Measurements from ENCODE around the gene JUN.

The JUN gene

DNA sequence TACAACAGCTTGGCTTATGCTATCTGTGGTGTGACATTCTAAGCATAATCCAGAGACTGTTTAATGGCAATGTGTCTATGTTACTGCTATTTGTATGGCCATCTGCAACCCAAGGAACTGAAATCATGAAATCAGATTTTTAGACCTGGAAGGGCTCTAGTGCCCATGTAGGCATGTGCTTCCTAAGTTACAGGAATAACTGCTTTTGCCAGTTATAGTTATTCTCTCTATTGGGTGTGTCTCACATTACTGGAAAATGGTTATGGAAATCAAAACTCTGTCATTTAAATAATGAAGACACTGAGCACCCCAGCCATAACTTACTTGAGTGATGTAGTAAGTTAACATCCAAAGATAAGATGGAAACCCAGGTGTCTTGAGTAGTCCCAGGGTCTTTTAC, 12.6 kb upstream of the JUN start (continued):
- TF ChIP-seq, protein P1, sequence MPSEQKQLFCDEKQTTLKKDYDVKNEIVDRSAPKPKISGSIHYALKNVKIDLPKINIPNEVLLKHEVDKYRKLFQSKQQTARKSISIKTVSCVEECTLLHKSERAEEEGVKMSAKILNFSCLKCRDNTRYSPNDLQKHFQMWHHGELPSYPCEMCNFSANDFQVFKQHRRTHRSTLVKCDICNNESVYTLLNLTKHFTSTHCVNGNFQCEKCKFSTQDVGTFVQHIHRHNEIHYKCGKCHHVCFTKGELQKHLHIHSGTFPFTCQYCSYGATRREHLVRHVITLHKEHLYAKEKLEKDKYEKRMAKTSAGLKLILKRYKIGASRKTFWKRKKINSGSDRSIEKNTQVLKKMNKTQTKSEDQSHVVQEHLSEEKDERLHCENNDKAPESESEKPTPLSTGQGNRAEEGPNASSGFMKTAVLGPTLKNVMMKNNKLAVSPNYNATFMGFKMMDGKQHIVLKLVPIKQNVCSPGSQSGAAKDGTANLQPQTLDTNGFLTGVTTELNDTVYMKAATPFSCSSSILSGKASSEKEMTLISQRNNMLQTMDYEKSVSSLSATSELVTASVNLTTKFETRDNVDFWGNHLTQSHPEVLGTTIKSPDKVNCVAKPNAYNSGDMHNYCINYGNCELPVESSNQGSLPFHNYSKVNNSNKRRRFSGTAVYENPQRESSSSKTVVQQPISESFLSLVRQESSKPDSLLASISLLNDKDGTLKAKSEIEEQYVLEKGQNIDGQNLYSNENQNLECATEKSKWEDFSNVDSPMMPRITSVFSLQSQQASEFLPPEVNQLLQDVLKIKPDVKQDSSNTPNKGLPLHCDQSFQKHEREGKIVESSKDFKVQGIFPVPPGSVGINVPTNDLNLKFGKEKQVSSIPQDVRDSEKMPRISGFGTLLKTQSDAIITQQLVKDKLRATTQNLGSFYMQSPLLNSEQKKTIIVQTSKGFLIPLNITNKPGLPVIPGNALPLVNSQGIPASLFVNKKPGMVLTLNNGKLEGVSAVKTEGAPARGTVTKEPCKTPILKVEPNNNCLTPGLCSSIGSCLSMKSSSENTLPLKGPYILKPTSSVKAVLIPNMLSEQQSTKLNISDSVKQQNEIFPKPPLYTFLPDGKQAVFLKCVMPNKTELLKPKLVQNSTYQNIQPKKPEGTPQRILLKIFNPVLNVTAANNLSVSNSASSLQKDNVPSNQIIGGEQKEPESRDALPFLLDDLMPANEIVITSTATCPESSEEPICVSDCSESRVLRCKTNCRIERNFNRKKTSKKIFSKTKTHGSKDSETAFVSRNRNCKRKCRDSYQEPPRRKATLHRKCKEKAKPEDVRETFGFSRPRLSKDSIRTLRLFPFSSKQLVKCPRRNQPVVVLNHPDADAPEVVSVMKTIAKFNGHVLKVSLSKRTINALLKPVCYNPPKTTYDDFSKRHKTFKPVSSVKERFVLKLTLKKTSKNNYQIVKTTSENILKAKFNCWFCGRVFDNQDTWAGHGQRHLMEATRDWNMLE (tag by site-specific recombination; conservative IDR thresholded peaks at IDR 0.05; ENCODE audit: low read depth): no peak
- TF ChIP-seq, protein P2, sequence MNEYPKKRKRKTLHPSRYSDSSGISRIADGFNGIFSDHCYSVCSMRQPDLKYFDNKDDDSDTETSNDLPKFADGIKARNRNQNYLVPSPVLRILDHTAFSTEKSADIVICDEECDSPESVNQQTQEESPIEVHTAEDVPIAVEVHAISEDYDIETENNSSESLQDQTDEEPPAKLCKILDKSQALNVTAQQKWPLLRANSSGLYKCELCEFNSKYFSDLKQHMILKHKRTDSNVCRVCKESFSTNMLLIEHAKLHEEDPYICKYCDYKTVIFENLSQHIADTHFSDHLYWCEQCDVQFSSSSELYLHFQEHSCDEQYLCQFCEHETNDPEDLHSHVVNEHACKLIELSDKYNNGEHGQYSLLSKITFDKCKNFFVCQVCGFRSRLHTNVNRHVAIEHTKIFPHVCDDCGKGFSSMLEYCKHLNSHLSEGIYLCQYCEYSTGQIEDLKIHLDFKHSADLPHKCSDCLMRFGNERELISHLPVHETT (tag by site-specific recombination; IDR thresholded peaks at IDR 0.05): no peak
- TF ChIP-seq ZNF791 (tag by site-specific recombination; IDR thresholded peaks at IDR 0.05) (no peak), ZNF423 (tag by site-specific recombination; IDR thresholded peaks at IDR 0.05) (no peak)

DNA sequence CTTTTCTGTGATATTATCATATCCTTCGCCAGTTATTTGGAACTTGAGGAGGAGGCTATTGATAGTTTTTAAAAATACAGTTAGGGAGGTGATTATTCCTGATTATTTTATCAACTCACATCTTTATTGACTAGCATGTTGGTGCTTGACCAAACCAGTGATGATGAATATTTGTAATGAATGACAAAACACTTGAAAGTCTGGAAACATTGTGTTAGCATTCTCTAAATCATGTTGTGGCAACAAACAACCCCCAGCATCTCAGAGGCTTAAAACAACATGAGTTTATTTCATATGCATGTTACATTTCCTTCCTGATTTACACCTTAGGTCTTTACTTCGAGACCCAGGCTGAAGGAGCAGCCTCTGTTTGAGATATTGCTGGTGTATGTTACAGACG, 10.7 kb upstream of the JUN start:
- Histone ChIP-seq H3K4me3 (ENCODE audit: low read depth, low read length) (no peak overlapping the region), H3K9me3 (ENCODE audit: control insufficient read depth, insufficient read depth, low read depth, low read length) (no peaks in the 10 kb centered on the region), H3K4me1 (ENCODE audit: control insufficient read depth, insufficient read depth, low read length) (no peaks in the 10 kb centered on the region), H3K36me3 (ENCODE audit: control insufficient read depth in 2 of 2, insufficient read depth in 1 of 2, low read length in 2 of 2) (no peaks in the 10 kb centered on the region), H3K27ac (ENCODE audit: extremely low read depth, low read depth, low read length) (no peak overlapping the region)
- ChIA-PET POLR2A (no interaction called here), CTCF (no interaction called here)
- TF ChIP-seq ZNF76 (tag by site-specific recombination; IDR thresholded peaks at IDR 0.05; ENCODE audit: borderline replicate concordance, low read depth): no peak
- TF ChIP-seq ZNF473 (tag by site-specific recombination; IDR thresholded peaks at IDR 0.05): no peak
- TF ChIP-seq, protein P3, sequence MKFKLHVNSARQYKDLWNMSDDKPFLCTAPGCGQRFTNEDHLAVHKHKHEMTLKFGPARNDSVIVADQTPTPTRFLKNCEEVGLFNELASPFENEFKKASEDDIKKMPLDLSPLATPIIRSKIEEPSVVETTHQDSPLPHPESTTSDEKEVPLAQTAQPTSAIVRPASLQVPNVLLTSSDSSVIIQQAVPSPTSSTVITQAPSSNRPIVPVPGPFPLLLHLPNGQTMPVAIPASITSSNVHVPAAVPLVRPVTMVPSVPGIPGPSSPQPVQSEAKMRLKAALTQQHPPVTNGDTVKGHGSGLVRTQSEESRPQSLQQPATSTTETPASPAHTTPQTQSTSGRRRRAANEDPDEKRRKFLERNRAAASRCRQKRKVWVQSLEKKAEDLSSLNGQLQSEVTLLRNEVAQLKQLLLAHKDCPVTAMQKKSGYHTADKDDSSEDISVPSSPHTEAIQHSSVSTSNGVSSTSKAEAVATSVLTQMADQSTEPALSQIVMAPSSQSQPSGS (tag by site-specific recombination; IDR thresholded peaks at IDR 0.05; ENCODE audit: low read depth): no peak
- TF ChIP-seq ZFP37 (tag by site-specific recombination; IDR thresholded peaks at IDR 0.05): no peak
- TF ChIP-seq ZNF660 (tag by site-specific recombination; IDR thresholded peaks at IDR 0.05): no peak
- no peak for TF ChIP-seq ZNF239 (tag by site-specific recombination; IDR thresholded peaks at IDR 0.05)
- TF ChIP-seq ZNF621 (tag by site-specific recombination; IDR thresholded peaks at IDR 0.05): no peak
- TF ChIP-seq, protein P4, sequence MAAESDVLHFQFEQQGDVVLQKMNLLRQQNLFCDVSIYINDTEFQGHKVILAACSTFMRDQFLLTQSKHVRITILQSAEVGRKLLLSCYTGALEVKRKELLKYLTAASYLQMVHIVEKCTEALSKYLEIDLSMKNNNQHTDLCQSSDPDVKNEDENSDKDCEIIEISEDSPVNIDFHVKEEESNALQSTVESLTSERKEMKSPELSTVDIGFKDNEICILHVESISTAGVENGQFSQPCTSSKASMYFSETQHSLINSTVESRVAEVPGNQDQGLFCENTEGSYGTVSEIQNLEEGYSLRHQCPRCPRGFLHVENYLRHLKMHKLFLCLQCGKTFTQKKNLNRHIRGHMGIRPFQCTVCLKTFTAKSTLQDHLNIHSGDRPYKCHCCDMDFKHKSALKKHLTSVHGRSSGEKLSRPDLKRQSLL (tag by site-specific recombination; IDR thresholded peaks at IDR 0.05): no peak
- TF ChIP-seq ZNF600 (tag by site-specific recombination; IDR thresholded peaks at IDR 0.05): no peak
- no peak for TF ChIP-seq ZNF48 (tag by site-specific recombination; IDR thresholded peaks at IDR 0.05)
- TF ChIP-seq, protein P5, sequence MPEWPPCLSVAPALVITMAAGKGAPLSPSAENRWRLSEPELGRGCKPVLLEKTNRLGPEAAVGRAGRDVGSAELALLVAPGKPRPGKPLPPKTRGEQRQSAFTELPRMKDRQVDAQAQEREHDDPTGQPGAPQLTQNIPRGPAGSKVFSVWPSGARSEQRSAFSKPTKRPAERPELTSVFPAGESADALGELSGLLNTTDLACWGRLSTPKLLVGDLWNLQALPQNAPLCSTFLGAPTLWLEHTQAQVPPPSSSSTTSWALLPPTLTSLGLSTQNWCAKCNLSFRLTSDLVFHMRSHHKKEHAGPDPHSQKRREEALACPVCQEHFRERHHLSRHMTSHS (tag by site-specific recombination; IDR thresholded peaks at IDR 0.05): no peak
- no peak for TF ChIP-seq ZNF391 (tag by site-specific recombination; IDR thresholded peaks at IDR 0.05; ENCODE audit: borderline replicate concordance, low read depth)
- TF ChIP-seq, protein P6, sequence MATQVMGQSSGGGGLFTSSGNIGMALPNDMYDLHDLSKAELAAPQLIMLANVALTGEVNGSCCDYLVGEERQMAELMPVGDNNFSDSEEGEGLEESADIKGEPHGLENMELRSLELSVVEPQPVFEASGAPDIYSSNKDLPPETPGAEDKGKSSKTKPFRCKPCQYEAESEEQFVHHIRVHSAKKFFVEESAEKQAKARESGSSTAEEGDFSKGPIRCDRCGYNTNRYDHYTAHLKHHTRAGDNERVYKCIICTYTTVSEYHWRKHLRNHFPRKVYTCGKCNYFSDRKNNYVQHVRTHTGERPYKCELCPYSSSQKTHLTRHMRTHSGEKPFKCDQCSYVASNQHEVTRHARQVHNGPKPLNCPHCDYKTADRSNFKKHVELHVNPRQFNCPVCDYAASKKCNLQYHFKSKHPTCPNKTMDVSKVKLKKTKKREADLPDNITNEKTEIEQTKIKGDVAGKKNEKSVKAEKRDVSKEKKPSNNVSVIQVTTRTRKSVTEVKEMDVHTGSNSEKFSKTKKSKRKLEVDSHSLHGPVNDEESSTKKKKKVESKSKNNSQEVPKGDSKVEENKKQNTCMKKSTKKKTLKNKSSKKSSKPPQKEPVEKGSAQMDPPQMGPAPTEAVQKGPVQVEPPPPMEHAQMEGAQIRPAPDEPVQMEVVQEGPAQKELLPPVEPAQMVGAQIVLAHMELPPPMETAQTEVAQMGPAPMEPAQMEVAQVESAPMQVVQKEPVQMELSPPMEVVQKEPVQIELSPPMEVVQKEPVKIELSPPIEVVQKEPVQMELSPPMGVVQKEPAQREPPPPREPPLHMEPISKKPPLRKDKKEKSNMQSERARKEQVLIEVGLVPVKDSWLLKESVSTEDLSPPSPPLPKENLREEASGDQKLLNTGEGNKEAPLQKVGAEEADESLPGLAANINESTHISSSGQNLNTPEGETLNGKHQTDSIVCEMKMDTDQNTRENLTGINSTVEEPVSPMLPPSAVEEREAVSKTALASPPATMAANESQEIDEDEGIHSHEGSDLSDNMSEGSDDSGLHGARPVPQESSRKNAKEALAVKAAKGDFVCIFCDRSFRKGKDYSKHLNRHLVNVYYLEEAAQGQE (tag by site-specific recombination; IDR thresholded peaks at IDR 0.05): no peak
- TF ChIP-seq ZNF624 (tag by site-specific recombination; IDR thresholded peaks at IDR 0.05): no peak
- TF ChIP-seq, protein P7, sequence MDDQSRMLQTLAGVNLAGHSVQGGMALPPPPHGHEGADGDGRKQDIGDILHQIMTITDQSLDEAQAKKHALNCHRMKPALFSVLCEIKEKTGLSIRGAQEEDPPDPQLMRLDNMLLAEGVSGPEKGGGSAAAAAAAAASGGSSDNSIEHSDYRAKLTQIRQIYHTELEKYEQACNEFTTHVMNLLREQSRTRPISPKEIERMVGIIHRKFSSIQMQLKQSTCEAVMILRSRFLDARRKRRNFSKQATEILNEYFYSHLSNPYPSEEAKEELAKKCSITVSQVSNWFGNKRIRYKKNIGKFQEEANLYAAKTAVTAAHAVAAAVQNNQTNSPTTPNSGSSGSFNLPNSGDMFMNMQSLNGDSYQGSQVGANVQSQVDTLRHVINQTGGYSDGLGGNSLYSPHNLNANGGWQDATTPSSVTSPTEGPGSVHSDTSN (CRISPR knock-in tag; IDR thresholded peaks at IDR 0.05): no peak
- TF ChIP-seq, protein P8, sequence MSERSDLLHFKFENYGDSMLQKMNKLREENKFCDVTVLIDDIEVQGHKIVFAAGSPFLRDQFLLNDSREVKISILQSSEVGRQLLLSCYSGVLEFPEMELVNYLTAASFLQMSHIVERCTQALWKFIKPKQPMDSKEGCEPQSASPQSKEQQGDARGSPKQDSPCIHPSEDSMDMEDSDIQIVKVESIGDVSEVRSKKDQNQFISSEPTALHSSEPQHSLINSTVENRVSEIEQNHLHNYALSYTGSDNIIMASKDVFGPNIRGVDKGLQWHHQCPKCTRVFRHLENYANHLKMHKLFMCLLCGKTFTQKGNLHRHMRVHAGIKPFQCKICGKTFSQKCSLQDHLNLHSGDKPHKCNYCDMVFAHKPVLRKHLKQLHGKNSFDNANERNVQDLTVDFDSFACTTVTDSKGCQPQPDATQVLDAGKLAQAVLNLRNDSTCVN (tag by site-specific recombination; optimal IDR thresholded peaks at IDR 0.05): no peak
- no peak for TF ChIP-seq ZBTB20 (tag by site-specific recombination; IDR thresholded peaks at IDR 0.05)
